Prostate gland (tissue), 2 donors: ENCODE results near the gene TOMM22.

Experiments
- POLR2A ChIP-seq: fragments of 450-650 bp; IDR thresholded peaks from one replicate; pipeline ENCODE4 v1.6.1; 2016; ENCODE audit warnings: antibody characterized with exemption, mild to moderate bottlenecking
- TF ChIP-seq, protein P1 (sequence below), 4 experiments: fragments of 200-600 bp in 2 of 4; fragments of 450-650 bp in 2 of 4; sonication (generic) in 2 of 4; IDR thresholded peaks; 1 replicate in 3 of 4; 2 replicates in 1 of 4; pipeline ENCODE4 v1.5.1; 2016 to 2019; ENCODE audit warnings: antibody characterized with exemption in 4 of 4, mild to moderate bottlenecking in 2 of 4, moderate library complexity in 2 of 4

DNA sequence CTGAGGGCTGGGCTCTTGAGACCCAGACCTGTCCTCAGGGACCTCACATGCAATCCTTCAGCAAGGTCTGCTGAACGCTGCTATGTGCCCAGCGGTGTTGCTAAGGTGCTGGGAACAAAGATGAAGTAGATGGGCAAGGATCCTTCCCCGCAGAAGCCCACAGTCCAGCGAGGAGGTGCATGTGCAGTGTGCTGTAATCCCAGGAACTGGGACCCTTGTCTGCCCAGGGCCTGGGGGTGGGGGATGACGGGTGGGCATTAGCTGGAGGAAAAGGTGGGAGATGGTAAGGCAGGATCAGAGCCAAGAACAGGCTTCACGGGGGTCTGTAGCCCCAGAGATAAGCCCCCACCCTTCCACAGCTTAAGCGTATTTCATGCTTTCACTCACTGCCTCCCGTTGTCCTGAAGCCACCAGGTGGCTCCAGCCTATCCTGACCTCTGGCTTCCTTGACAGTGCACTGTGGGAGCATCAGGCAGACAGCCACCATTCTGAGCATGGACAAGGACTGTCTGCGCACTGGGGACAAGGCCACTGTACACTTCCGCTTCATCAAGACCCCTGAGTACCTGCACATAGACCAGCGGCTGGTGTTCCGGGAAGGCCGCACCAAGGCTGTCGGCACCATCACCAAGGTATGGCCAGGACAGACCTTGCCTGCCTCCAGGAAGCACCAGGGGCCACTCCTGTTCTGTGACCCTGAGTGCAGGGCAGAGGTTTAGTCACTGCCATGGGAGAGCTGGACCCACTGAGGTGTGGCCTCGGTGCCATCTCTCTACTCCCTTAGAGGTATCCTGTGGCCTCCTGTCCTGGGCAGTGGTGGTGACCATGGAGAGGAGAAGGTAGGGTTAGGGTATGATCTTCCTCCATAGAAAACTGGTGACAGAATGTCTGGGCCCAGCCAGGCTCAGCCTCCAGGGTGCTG is 46.0 kb downstream of the TOMM22 start:
- TF ChIP-seq, protein P1, sequence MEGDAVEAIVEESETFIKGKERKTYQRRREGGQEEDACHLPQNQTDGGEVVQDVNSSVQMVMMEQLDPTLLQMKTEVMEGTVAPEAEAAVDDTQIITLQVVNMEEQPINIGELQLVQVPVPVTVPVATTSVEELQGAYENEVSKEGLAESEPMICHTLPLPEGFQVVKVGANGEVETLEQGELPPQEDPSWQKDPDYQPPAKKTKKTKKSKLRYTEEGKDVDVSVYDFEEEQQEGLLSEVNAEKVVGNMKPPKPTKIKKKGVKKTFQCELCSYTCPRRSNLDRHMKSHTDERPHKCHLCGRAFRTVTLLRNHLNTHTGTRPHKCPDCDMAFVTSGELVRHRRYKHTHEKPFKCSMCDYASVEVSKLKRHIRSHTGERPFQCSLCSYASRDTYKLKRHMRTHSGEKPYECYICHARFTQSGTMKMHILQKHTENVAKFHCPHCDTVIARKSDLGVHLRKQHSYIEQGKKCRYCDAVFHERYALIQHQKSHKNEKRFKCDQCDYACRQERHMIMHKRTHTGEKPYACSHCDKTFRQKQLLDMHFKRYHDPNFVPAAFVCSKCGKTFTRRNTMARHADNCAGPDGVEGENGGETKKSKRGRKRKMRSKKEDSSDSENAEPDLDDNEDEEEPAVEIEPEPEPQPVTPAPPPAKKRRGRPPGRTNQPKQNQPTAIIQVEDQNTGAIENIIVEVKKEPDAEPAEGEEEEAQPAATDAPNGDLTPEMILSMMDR (IDR thresholded peaks at IDR 0.05), result no peak
- TF ChIP-seq POLR2A, result no peak
